Left hindlimb (tissue), 1 donor: ENCODE data around the gene CDIP1.

Experiments
- DNase-seq: peaks from one replicate; pipeline ENCODE4 v3.0.0-alpha.2; 2018

Gene CDIP1

GRCh38 chr16:4486126-4486893, 52.3 kb downstream of the CDIP1 start:
- DNase-seq = no peak

GRCh38 chr16:4481963-4482362, 56.6 kb downstream of the CDIP1 start:
- no peak for DNase-seq

DNA sequence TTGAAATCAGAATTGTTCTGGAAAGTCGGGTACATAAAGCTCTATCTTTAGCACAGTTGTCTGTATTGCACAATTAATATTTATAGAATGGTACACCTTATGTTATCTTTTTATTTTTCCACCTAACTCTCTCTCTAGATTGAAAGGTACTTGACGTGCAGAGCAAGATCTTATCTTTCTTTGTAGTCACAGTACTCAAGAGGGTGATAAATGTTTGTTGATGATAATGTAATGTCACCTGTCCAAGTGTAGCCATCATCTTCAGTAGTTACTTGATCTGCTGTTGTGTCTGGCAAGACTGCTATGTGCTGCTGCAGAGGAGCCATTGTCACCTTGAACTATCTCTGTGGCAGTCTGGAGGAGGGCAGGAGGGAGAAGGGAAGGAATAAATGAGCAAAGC, 57.0 kb downstream of the CDIP1 start:
- DNase-seq = no peak

DNA sequence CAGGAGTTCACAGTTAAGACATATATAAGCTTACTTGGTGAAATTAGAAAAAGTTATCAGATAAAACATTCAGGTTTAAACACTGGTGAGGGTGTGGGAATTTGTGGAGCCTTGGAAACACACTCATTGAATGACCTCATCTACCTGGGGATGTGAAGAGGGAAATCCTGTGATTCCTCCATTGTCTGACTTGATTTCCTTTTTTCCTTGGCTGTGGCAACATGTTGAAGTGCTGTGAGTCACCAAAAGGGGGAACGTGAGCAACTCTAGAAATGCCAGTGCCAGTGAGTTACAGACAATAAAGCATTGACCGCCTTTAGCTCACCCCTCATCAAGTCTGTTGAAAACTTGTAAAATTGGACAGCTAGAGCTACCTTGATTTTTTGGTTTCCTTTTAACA, 60.6 kb downstream of the CDIP1 start:
- DNase-seq = no peak

- peak; percentile 93 for DNase-seq
Observed at GRCh38 chr16:4475880-4476788, 62.4 kb downstream of the CDIP1 start, which contains the start of gene HMOX2. Gene HMOX2 (plus strand): TSS chr16:4476398. CDS start chr16:4505525, 29,127 bp downstream.

DNA sequence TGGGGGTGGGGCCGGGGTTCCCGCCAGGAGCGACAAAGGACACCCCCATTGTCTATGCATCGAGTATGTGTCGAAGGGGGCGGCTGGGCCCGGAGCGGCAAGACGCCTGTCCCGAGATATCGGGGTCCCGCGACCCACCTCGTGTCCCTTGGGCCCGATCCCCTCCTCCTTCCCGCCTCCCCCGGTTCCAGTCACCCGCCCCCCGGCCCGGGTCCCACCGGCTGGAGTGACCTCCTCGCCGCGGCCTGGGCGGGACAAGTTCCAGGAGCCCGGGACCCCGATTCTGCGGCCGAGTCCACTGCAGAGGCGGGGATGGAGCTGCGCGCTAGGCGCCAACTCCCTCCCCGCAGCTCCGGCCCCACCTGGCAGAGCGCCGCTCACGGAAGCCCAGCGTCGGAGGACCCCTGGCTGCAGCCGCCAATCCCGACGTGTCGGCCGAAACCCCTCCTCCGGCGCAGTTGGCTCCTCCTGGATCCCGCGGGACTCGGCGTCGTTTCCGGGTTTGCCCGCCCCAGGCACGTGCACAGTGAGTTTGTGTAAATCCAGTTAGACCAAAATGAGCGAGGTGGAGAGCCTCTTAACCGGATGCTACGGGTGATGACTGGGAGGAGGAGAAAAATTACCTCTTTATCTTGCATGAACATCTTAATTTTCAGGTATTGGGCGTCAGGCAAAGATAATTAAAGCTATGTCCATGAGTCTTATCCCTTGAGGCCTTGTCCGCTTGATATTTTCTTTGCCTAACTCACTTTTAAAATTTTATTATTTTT, 64.2 kb downstream of the CDIP1 start, which contains the start of gene NMRAL1:
Gene NMRAL1 (minus strand): TSS at position 434 of the 770 bp plus-strand sequence. CDS start 493 bp downstream, outside the sequence.
- peak; percentile 97 for DNase-seq

DNA sequence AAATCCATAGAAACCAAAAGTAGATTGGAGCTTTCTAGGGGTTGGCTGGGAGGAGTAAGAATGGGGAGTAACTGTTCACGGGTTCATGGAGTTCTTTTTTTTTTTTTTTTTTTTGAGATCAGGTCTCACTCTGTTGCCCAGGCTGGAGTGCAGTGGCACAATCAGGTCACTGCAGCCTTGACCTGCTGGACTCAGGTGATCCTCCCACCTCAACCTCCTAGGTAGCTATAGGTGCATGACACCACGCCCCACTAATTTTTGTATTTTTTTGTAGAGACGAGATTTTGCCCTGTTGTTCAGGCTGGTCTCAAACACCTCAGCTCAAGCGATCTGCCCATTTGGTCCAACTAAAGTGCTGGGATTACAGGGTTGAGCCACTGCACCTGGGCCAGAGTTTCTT, 65.7 kb downstream of the CDIP1 start:
- no peak for DNase-seq

- peak; percentile 6 for DNase-seq
Observed at GRCh38 chr16:4471869-4472268, 66.7 kb downstream of the CDIP1 start.

- no peak for DNase-seq
Observed at GRCh38 chr16:4468972-4469371, 69.6 kb downstream of the CDIP1 start.

- DNase-seq = peak; percentile 10
Observed at GRCh38 chr16:4467916-4468315, 70.7 kb downstream of the CDIP1 start.

- DNase-seq = peak; percentile 25
Observed at GRCh38 chr16:4465977-4466779, 72.4 kb downstream of the CDIP1 start.

DNA sequence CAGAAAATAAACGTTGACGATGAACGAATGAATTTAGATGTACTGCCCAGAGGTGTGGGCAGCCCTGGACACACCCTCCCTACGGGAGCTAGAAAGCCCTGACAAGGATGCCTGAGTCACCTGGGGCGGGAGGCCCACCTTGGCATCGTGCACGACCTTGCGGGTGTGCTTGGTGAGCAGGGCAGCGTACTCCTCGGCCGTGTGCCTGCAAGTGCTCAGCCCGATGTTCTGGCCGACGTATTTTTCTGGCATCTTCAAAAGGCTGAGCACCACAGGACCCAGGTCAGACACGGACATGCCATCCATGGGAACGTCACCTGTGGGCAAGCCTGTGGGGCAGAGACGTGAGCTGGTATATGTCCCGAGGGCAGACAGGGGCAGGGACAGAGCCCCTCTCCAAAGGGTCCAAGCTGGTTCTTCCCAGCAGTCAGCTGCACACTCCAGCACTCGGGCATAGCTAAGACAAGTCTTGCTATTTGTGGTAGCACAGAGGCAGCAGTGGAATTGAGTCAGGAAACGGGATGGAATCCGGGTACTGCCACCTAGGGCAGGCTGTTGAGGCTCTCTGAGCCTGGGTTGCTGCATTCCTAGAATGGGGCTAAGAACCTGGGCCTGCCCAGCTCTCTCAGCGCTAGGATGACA, 74.9 kb downstream of the CDIP1 start:
- no peak for DNase-seq

GRCh38 chr16:4461250-4462085, 77.1 kb downstream of the CDIP1 start:
- DNase-seq = no peak

GRCh38 chr16:4460936-4461249, 77.7 kb downstream of the CDIP1 start:
- no peak for DNase-seq
